Ovary (tissue), 9 donors: Measurements from ENCODE around the gene CATSPERE. TPM values are rescaled to one million over a fixed set of nuclear protein-coding genes. Genes with fewer than 3 reads are reported as not detected.
"Not testable (repeated sequence)": the region's sequence is repeated elsewhere in the genome, so short reads cannot be mapped to it uniquely, and the experiment has no call there.

Source experiments
- DNase-seq, 5 donors: peaks; one replicate each; pipeline ENCODE4 v3.0.0-alpha.2; 2019 to 2020
- H3K27ac ChIP-seq, 2 donors: fragments of 200-600 bp; one replicate each; pipeline versions ENCODE4 v1.5.1 to v1.8.0; 2019 to 2022
- H3K27me3 ChIP-seq: fragments of 200-600 bp; one replicate; pipeline ENCODE4 v1.8.0; 2022
- H3K36me3 ChIP-seq: fragments of 200-600 bp; sonication (generic); one replicate; pipeline ENCODE4 v1.5.1; 2019
- H3K4me1 ChIP-seq: one replicate; pipeline ENCODE4 v1.8.1; 2013; ENCODE audit warnings: mild to moderate bottlenecking, moderate library complexity; ENCODE audit not compliant: insufficient read depth
- H3K4me3 ChIP-seq: fragments of 200-600 bp; sonication (generic); one replicate; pipeline ENCODE4 v1.5.1; 2017
- H3K9me3 ChIP-seq, 2 donors: fragments of 200-600 bp in 1 of 2; sonication (generic) in 1 of 2; one replicate each; pipeline versions ENCODE4 v1.5.1 to v1.8.1; 2013 to 2019; ENCODE audit warnings: mild to moderate bottlenecking in 1 of 2, moderate library complexity in 1 of 2
- EP300 ChIP-seq: sonication (generic); formaldehyde crosslinking; IDR thresholded peaks from one replicate; pipeline ENCODE4 v1.6.1; 2017; ENCODE audit warnings: antibody characterized with exemption
- POLR2A ChIP-seq: fragments of 450-650 bp; IDR thresholded peaks from one replicate; pipeline ENCODE4 v1.6.1; 2017; ENCODE audit warnings: antibody characterized with exemption, mild to moderate bottlenecking, moderate library complexity
- WGBS, 3 donors: extraction: QIAGEN DNeasy Blood & Tissue Kit in 1 of 3; methylation state at CpG; one replicate each; pipeline versions ENCODE4 v1.1.5 to v1.1.7; 2013 to 2017; 5-methylcytosine and 5-hydroxymethylcytosine counted together
- intact Hi-C, 4 donors: fragments of 100-400 bp; cut with DNase I; formaldehyde crosslinking; loops; one replicate each; pipeline versions ENCODE4 v1.11.0 to v1.15.1; 2022 to 2023
- polyA plus RNA-seq, 2 donors: library from polyadenylated mRNA; stranded (reverse); fragments of 200-250 nt in 1 of 2; fragments of 350-450 nt in 1 of 2; fragmentation: Illumina TruSeq in 1 of 2; extraction: RNeasy Lipid Tissue Mini Kit (QIAGEN cat#74804) in 1 of 2; gene quantifications; one replicate each; pipeline ENCODE4 v1.2.3, GENCODE V29; 2013 to 2014
- total RNA-seq, 7 donors: library from RNA; depleted of rRNA in 2 of 7; stranded (reverse); fragments of >200 nt in 2 of 7; fragmentation: NEBNext Ultra II Directional in 3 of 7; extraction: Animal tissue kit (Norgen Biotek cat#: 25700) in 3 of 7; gene quantifications; one replicate each; pipeline versions ENCODE4 v1.1.0 to v1.2.4, GENCODE V29; 2016 to 2023
- TF ChIP-seq, protein P1 (sequence below), 3 donors: fragments of 450-650 bp in 2 of 3; fragments of 200-600 bp in 1 of 3; IDR thresholded peaks; one replicate each; pipeline versions ENCODE4 v1.5.1 to v1.8.0; 2016 to 2022; ENCODE audit warnings: antibody characterized with exemption in 3 of 3, mild to moderate bottlenecking in 1 of 3
- donor health status: DM: no; HTN: no; CAD: no; lungs with moderate emphysema.
- donor health status: DM: no; HTN: no; CAD: no.
- donor health status: Bipolar disorder and iron deficiency.
- donor health status: DM: yes; HTN: yes; CAD: no.
- donor health status: DM: no; HTN: no; CAD: no.
- donor health status: DM: yes; HTN: yes; CAD: no.

The CATSPERE gene
- total and polyA plus RNA-seq, 9 donors = 0.70 to 3.2 (median 2.1) TPM

DNA sequence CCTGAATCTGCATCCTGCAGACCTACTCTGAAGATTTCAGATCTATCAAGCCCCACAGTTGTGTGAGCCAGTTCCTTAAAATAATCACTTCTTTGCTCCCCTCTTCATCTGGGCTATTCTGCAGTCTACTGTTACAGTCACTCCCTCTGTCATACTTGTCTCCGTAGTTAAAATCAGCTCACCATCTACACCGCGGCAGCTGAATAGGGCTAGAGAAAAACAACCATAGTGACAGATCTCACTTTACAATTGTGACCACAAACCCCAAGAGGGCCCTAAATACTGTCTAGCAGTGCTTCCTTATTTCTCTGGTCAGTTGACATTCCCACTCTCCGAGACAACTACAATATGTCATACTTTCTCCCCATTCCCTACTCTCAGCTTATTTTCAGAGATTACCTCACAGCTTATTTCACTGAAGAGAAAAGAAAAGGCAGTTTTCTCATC is 204.7 kb downstream of the CATSPERE start:
- Histone ChIP-seq H3K27ac (no peak overlapping the region), H3K4me3 (no peak overlapping the region), H3K9me3 (no peaks in the 10 kb centered on the region), H3K36me3 (no peaks in the 10 kb centered on the region), H3K4me1 (peaks cover 1% of the 10 kb centered on the region), H3K27me3 (no peaks in the 10 kb centered on the region)
- TF ChIP-seq, protein P1, sequence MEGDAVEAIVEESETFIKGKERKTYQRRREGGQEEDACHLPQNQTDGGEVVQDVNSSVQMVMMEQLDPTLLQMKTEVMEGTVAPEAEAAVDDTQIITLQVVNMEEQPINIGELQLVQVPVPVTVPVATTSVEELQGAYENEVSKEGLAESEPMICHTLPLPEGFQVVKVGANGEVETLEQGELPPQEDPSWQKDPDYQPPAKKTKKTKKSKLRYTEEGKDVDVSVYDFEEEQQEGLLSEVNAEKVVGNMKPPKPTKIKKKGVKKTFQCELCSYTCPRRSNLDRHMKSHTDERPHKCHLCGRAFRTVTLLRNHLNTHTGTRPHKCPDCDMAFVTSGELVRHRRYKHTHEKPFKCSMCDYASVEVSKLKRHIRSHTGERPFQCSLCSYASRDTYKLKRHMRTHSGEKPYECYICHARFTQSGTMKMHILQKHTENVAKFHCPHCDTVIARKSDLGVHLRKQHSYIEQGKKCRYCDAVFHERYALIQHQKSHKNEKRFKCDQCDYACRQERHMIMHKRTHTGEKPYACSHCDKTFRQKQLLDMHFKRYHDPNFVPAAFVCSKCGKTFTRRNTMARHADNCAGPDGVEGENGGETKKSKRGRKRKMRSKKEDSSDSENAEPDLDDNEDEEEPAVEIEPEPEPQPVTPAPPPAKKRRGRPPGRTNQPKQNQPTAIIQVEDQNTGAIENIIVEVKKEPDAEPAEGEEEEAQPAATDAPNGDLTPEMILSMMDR (IDR thresholded peaks at IDR 0.05) = no peak
- TF ChIP-seq EP300 = no peak
- DNase-seq = no peak
- intact Hi-C loops = loop anchor here in 1 of 4 donors (5.0 kb wide), 1 partner anchor 1418 kb away; no protein-coding TSS in a partner anchor
- 78 to 89% (median 82%) methylated on average over 4 of the region's 4 CpGs for WGBS, 3 donors

DNA sequence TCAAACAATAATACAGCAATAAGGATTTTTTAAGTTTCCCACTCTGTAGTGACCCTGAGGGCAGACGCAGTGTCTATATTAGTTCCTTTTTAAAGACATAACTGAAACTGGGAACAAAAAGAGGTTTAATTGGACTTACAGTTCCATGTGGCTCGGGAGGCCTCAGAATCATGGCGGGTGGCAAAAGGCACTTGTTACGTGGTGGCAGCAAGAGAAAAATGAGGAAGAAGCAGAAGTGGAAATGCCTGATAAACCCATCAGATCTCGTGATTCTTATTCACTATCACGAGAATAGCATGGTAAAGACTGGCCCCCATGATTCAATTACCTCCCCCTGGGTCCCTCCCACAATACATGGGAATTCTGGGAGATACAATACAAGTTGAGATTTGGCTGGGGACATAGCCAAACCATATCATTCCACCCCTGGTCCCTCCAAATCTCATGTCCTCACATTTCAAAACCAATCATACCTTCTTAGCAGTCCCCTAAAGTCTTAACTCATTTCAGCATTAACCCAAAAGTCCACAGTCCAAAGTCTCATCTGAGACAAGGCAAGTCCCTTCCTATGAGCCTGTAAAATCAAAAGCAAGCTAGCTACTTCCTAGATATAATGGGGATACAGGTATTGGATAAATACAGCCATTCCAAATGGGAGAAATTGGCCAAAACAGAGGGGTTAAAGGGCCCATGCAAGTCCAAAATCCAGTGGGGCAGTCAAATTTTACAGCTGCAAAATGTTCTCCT is 205.8 kb downstream of the CATSPERE start:
- H3K27ac ChIP-seq, H3K9me3 ChIP-seq, H3K27me3 ChIP-seq, DNase-seq, H3K4me1 ChIP-seq, H3K4me3 ChIP-seq, H3K36me3 ChIP-seq: not testable (repeated sequence)
- 94 to 99% (median 94%) methylated on average over 6 of the region's 6 CpGs for WGBS, 3 donors
- intact Hi-C loops = loop anchor here in 1 of 4 donors (5.0 kb wide), 1 partner anchor 1420 kb away; no protein-coding TSS in a partner anchor

DNA sequence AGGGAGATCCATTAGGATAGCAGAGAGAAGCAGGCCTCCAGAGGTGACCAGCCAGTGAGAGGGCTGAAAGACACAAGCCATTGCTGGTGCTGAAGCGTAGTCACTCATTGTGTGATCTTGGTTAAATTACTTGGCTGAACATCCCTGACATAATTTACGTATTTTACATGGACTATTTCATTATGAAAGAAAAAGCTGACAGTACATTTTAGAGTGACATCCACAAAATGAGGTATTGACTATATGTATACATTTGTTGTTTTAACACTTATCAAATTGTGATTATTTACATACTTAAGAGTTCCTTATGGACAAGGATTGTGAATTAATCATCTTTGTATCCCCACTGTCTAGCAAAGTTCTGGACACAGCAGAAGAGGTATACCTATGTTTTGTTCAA is 206.7 kb downstream of the CATSPERE start:
- Histone ChIP-seq H3K4me3 (no peak overlapping the region), H3K36me3 (no peaks in the 10 kb centered on the region), H3K27ac (no peak overlapping the region), H3K4me1 (peaks cover 4% of the 10 kb centered on the region), H3K9me3 (no peaks in the 10 kb centered on the region), H3K27me3 (no peaks in the 10 kb centered on the region)
- DNase-seq = no peak
- TF ChIP-seq, protein P1 (IDR thresholded peaks at IDR 0.05) = no peak
- no peak for TF ChIP-seq EP300
- TF ChIP-seq POLR2A = no peak
- WGBS, 3 donors = 98 to 100% (median 99%) methylated on average over 2 of the region's 2 CpGs
- intact Hi-C loops = loop anchor here in 1 of 4 donors (5.0 kb wide), 1 partner anchor 1420 kb away; no protein-coding TSS in a partner anchor

DNA sequence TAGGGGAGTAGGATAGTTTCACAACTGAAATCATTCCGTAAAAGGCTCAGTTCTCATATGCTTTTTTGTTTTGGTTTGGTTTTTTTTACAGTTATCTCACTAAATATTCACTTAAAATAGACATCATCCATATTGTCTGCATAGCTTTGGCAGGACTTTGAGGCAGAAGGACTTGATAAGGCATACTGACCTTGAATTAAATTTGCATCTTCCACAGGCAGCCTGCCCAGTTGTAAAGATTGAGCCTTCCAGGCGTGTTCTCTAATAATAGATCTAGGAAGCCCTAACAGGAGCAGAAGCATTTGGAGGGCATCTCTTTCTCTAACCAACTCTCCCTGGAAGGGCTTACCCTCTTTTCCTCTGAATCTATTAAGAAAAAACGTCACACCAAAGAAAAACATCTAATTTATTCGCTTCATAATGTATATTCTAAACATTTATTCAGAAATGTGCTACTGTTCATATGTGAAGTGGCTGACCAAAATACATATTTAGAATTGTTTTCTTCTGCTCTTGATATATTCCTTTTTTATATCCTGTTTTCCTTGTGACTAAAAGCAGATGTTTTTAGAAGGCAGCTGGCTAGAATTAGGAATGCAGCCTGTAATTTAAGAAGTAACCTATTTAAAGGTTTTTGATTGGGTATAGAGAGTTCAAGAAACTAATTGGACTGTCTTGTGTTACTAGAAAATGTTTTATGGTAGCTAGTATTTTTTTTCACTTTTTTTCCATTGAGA is 212.0 kb downstream of the CATSPERE start:
- peak; percentile 30 to 54 (median 44) for DNase-seq

More for the DNA sequence above, 212.0 kb downstream of the CATSPERE start:
- H3K9me3 ChIP-seq = no peaks in the 10 kb centered on the region
- peak overlapping the region in 1 of 2 donors; percentile 26 for H3K27ac ChIP-seq
- no peaks in the 10 kb centered on the region for H3K27me3 ChIP-seq
- H3K4me3 ChIP-seq = no peak overlapping the region
- H3K4me1 ChIP-seq = peaks cover 5% of the 10 kb centered on the region
- TF ChIP-seq, protein P1 (IDR thresholded peaks at IDR 0.05) = no peak
- TF ChIP-seq EP300 (no peak), POLR2A (no peak)
- no peaks in the 10 kb centered on the region for H3K36me3 ChIP-seq
- WGBS, 3 donors = 2 to 6% (median 4%) methylated on average over 4 of the region's 4 CpGs
- intact Hi-C loops = no loop called here
